DLD1 (cell line): Measurements from ENCODE around the gene DGKE.

Experiments
- in situ Hi-C: cut with HindIII; loops from 2 replicates; pipeline ENCODE4 v1.10.0; 2017; ENCODE audit warnings: low sequenced_read_pairs

Gene DGKE

GRCh38 chr17:56887552-56888467, 53.9 kb downstream of the DGKE start:
- in situ Hi-C loops: no loop called here

- in situ Hi-C loops: no loop called here
These were observed 56.4 kb downstream of the DGKE start for GRCh38 chr17:56890390-56890789.

GRCh38 chr17:56890906-56891674, 57.1 kb downstream of the DGKE start:
- in situ Hi-C loops: no loop called here

DNA sequence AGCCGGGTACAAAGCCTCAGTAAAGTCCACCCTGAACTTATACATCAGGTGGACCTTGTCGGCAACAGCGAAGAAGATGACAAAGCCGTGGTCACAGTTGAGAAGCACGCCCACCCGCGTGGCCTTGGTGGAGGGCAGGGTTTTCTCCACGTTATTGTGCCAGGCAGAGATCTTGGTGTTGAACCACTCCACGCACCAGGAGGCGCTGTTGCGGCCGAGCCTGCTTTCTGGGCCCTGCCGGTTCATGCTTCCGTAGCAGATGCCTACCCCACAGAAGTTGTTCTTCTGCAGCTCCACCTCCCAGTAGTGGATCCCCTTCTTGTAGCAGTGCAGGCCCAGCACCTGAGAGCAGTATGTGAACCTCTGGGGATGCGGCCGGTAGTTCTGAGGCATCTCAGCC, 57.8 kb downstream of the DGKE start:
- in situ Hi-C loops: no loop called here

DNA sequence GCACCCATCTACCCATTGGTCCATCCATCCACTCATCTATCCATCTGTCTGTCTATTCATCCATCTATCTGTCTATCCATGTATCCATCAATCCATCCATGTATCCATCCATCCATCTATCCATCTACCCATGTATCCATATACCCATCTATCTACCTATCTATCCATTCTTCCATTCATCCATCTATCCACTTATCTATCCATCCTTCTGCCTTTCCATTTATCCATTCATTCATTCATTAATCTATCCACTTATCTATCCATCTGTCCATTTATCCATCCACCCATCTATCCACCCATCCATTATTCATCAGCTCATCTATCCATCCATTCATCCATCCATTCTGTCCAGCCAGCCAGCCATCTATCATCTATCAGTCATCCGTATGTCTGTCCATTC, 58.4 kb downstream of the DGKE start:
- in situ Hi-C loops: no loop called here

DNA sequence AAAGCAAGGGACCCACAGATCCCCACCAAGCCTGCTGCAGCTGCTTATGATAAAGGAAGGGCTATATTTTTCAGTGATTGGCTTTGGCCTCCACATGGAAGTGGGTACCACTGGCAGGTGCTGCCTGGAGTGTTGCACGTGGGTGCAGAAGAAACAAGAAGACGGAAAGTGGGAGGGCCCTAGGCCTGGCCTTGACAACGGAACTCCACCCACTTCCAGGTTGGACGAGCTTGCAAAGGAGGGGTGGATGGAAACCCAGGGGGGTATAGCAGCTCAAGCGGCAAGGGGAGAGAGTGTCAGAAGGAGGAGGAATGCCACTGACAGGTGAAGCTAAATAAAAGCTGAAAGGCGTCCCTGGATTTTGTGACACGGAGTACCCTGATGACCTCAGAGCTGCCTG, 59.6 kb downstream of the DGKE start:
- in situ Hi-C loops: no loop called here

DNA sequence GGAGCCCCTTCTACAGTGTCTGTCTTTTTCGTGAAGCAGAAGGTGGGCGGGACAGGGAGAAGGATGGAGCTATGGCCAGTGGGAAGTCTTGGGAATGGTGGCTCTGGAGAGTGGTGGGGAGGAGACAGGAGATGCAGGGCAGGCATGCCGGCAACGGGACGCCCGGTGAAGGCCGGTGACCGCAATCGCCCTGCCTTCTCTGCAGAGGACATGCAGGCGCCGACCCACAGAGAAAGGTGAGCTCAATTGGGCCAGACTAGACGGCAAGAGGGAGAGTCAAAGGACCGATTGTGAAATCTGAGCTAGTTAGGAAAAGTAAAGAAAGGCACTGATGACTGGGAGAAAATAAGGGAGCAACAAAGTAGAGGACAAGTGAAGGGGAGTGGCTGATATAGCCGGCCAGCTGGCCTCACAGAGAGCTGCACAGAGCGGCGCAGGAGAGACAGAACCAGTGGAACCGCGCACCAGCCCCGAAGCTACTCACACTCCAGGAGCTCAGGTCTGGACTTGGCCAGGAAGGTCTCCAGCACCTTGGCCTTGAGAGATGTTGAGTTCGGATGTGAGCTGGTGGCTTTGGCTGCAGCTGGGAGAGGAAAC, 61.0 kb downstream of the DGKE start:
- in situ Hi-C loops: no loop called here

DNA sequence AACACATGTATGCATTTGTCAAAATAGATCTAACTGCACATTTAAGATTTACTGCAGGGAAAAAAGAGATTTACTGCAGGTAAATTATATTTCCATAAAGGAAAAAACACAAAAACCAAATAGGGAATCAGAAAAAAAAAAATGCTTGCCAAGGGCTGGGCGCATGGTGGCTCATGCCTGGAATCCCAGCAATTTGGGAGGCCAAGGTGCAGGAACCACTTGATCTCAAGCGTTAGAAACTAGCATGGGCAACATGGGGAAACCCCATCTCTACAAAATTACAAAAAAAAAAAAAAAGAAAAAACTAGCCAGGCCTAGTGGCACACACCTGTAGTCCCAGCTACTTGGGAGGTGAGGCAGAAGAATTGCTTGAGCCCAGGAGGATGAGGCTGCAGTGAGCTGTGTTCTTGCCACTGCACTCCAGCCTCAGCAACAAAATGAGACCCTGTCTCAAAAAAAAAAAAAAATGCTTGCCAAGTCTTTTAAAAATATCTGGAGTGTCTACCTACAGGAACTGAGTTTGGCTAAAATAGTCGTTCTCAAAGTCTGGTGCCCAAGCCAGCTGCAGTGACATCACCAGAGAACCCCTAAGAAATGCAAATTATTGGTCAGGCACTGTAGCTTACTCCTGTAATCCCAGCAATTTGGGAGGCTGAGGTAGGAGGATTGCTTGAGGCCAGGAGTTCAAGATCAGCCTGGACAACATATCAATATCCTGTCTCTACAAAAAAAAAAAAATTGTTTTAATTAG, 62.4 kb downstream of the DGKE start:
- in situ Hi-C loops: no loop called here

DNA sequence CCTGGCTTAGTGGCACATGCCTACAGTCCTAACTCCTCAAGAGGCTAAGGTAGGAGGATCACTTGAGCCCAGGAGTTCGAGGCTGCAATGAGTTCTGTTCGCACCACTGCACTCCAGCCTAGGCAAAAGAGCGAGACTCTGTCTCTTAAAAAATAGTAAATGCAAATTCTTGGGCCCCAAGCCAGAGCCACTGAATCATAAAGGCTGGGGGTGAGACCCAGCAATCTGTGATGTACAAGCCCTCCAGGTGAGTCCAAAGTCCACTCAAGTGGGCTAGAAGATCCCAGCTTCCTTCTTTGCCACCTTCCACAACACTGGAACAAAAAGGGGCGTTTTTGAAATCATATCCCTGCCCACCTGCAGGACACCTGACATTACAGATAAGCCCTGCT, 63.0 kb downstream of the DGKE start:
- in situ Hi-C loops: no loop called here

DNA sequence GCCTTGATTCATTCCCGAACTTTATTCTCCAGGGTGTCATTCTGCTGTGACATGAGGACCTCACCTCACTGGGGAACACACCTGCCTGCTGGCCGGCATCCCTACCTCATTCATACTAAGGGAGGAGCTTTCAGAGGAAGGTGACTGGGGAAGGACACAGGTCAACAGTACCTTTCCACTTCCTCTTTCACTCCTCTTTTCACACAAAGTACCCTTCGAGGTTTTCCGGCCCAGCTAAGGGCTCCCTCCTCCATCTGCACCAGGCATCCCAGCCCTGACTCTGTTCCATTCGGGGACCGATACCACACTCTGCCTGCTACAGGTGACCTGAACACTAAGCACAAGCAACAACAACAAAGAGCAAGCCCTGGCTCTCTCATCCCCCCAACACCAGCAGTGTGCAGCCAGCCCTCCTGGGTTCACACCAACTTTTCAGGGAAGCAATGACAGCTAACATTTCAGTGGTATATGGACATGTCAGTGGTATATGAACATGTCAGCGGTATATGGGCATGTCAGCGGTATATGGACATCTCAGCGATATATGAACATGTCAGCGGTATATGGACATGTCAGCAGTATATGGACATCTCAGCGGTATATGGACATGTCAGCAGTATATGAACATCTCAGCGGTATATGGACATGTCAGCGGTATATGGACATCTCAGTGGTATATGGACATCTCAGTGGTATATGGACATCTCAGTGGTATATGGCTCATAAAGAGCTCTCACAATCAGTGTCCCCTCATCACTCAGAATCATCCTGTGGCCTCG, 63.9 kb downstream of the DGKE start:
- in situ Hi-C loops: no loop called here

DNA sequence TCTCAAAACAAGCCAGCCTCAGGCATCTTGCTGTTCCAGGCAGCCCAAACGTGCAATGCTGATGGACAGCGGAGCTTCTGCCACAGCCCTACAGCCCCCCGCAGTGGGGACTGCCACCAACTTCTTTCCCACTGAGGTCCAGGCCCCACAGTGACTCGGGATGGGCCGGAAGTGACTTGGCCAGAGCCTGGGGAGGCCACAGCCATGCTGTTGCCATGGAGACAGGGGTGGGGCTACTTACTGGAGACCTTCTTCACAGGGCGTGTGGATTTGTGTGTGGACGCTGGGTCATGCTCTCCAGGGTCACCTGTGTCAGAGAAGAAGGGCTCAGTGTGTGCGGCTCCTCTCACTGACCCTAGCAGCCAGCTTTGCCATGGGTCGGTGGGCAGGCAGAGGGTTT, 64.9 kb downstream of the DGKE start:
- in situ Hi-C loops: no loop called here

- in situ Hi-C loops: no loop called here
These were observed 65.5 kb downstream of the DGKE start for GRCh38 chr17:56899403-56899802.

DNA sequence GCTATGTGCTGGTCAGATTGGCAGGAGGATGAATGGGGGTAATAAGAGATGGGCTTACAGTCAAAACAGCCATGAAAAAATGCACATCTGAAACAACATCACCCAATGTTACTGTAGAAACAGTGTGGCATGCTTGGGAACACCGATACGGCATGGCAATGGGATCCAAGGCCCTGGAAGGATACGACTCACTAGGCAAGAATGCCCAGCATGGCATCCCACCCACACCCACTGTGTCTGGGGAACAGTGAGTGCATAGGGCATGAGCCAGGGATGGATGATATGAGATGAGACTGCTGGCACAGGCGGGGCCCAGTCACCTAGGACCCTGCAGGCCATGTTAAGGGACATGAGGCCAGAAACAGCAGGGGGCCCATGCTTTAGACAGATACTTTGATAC, 68.4 kb downstream of the DGKE start:
- in situ Hi-C loops: no loop called here

DNA sequence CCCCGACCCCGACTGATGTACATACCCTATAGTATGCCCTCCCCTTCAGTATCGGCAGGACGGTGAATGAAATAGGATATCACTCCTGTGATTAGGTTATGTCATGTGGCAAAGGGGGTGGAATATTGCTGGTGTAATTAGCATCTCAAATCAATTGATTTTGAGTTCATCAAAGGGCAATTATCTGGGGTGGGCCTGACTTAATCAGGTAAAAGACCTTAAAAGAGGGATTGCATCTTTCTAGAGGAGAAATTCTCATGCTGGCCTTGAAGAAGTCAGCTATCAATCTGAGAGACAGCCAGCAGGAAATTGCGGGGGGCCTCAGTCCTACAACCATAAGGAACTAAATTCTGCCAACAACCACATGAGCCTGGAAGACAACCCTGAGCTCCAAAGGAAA, 69.6 kb downstream of the DGKE start:
- in situ Hi-C loops: no loop called here

- in situ Hi-C loops: no loop called here
These were observed 74.1 kb downstream of the DGKE start for GRCh38 chr17:56908001-56908542.

DNA sequence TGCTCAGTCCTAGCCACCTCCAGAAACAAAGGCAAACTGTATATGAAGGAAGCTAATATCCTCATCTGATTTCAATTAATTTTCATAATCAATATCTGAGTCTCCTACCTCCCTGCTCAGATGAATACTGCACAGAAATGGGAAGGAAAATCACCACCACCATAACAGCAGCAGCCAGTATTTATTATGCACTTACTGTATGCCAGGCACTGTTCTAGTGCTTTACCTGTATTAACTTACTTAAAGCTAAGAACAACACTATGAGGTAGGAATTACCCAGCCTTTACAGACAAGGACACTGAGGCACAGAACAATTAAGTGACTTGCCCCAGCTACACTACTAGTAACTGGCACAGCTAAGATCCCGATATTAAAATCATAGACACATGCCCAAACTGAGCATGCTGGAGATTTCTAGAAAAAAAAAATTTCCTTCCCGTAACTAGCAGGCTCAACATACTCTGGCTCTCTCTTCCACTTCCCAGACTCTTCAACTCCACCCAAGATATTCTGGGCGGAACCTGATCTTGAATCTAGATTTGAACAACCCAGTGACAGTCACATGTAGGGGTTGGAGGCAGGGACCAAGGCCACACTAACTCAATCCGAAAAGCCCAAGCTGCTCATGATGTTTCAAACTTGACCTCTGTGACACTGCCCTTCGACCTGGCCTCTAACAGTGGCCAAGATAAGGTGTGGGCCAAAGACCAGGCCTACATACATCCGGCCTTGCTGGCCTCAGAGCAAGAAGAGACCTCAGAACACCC, 76.0 kb downstream of the DGKE start:
- in situ Hi-C loops: no loop called here

- in situ Hi-C loops: no loop called here
These were observed 76.7 kb downstream of the DGKE start for GRCh38 chr17:56910509-56911235.

GRCh38 chr17:56912105-56912999, 78.4 kb downstream of the DGKE start:
- in situ Hi-C loops: no loop called here
